Endodermal cell (in vitro differentiated cells): Measurements from ENCODE around the gene MFN1. TPM values are rescaled to one million over a fixed set of nuclear protein-coding genes. Genes with fewer than 3 reads are reported as not detected.

ENCODE experiments used
- DNase-seq: peaks from one replicate; pipeline ENCODE4 v3.0.0-alpha.2; 2017
- H3K27ac ChIP-seq: 2 replicates; pipeline ENCODE4 v1.5.1; 2013; ENCODE audit warnings: mild to moderate bottlenecking, low read depth, low read length, moderate library complexity
- H3K27me3 ChIP-seq: 2 replicates; pipeline ENCODE4 v1.6.1; 2013; ENCODE audit warnings: mild to moderate bottlenecking, low read length, moderate library complexity; ENCODE audit not compliant: insufficient read depth, control insufficient read depth, poor library complexity, severe bottlenecking
- H3K36me3 ChIP-seq: 2 replicates; pipeline ENCODE4 v1.7.0; 2013; ENCODE audit warnings: mild to moderate bottlenecking, low read length, moderate library complexity; ENCODE audit not compliant: control insufficient read depth, insufficient read depth
- H3K4me1 ChIP-seq: one replicate; pipeline ENCODE4 v1.7.0; 2013; ENCODE audit warnings: low read length; ENCODE audit not compliant: control insufficient read depth, insufficient read depth
- H3K4me3 ChIP-seq: 2 replicates; pipeline ENCODE4 v1.5.1; 2013; ENCODE audit warnings: mild to moderate bottlenecking, low read length, moderate library complexity
- H3K9ac ChIP-seq: 2 replicates; pipeline ENCODE4 v1.6.1; 2013; ENCODE audit warnings: mild to moderate bottlenecking, low read length, moderate library complexity; ENCODE audit not compliant: poor library complexity, severe bottlenecking; ENCODE audit errors: extremely low read depth
- H3K9me3 ChIP-seq: 2 replicates; pipeline ENCODE4 v1.6.1; 2013; ENCODE audit warnings: mild to moderate bottlenecking, low read length, moderate library complexity; ENCODE audit not compliant: control insufficient read depth
- H3K27ac Mint-ChIP-seq: 2 replicates; pipeline ENCODE4 v1.8.0; 2020; ENCODE audit warnings: mixed read lengths
- H3K27me3 Mint-ChIP-seq: 2 replicates; pipeline ENCODE4 v1.8.0; 2021; ENCODE audit warnings: mild to moderate bottlenecking, mixed read lengths; ENCODE audit not compliant: insufficient read depth
- H3K36me3 Mint-ChIP-seq: 2 replicates; pipeline ENCODE4 v1.8.0; 2020; ENCODE audit warnings: low read depth, mixed read lengths
- H3K4me1 Mint-ChIP-seq: 2 replicates; pipeline ENCODE4 v1.8.0; 2020; ENCODE audit warnings: mixed read lengths
- H3K4me3 Mint-ChIP-seq: 2 replicates; pipeline ENCODE4 v1.8.0; 2020; ENCODE audit warnings: mild to moderate bottlenecking, moderate library complexity, mixed read lengths
- H3K9me3 Mint-ChIP-seq: 2 replicates; pipeline ENCODE4 v1.8.0; 2020; ENCODE audit warnings: mild to moderate bottlenecking, mixed read lengths
- CTCF ChIP-seq: fragments of 200-600 bp; sonication (generic); conservative IDR thresholded peaks from 2 replicates; pipeline ENCODE4 v1.5.0; 2021; ENCODE audit warnings: antibody characterized with exemption, mild to moderate bottlenecking
- WGBS, 2 experiments: methylation state at CpG; one replicate each; pipeline versions ENCODE4 v1.1.5 to v1.1.7; 2013; ENCODE audit warnings: missing lambda C conversion rate in 2 of 2, mixed read lengths in 1 of 2; ENCODE audit not compliant: insufficient coverage in 1 of 2, insufficient read length in 1 of 2; 5-methylcytosine and 5-hydroxymethylcytosine counted together
- long read RNA-seq, 4 experiments: library from polyadenylated mRNA in 2 of 4; library from RNA in 1 of 4; library from capped mRNA in 1 of 4; stranded (forward) in 3 of 4; unstranded in 1 of 4; transcript quantifications; one replicate each; pipeline ENCODE4 v2.0.0, GENCODE V29; 2020 to 2021; ENCODE audit warnings: inconsistent platforms in 1 of 4
- polyA plus RNA-seq, 2 experiments: library from polyadenylated mRNA; stranded (reverse); fragments of 50-300 nt; gene quantifications; one replicate each; pipeline ENCODE4 v1.2.3, GENCODE V29; 2013
- total RNA-seq, 2 donors: library from RNA; stranded (reverse); fragmentation: NEBNext Ultra II Directional in 1 of 2; extraction: Animal tissue kit (Norgen Biotek cat#: 25700) in 1 of 2; gene quantifications; 2 replicates in 1 of 2; 3 replicates in 1 of 2; pipeline ENCODE4 v1.2.1, GENCODE V29; 2021

Gene MFN1
- 10 to 100 TPM; 42.9 to 45.1 TPM for total RNA-seq
- polyA plus RNA-seq (2013, experiment 1 of 2) = 40.9 TPM
- polyA plus RNA-seq (2013, experiment 2 of 2) = 38.0 TPM
- long read RNA-seq, experiment 1, full-length matches to known transcripts = 3 of 14 reads
- long read RNA-seq, experiment 1, partial matches to known transcripts = 7 of 14 reads
- long read RNA-seq, experiment 1, other reads (novel, unspliced or antisense) = 4 of 14 reads
- long read RNA-seq, experiment 2, full-length matches to known transcripts = 17 of 22 reads
- long read RNA-seq, experiment 2, partial matches to known transcripts = 5 of 22 reads
- long read RNA-seq, experiment 2, other reads (novel, unspliced or antisense) = 0 of 22 reads
- long read RNA-seq, experiment 3, full-length matches to known transcripts = 51 of 83 reads
- long read RNA-seq, experiment 3, partial matches to known transcripts = 13 of 83 reads
- long read RNA-seq, experiment 3, other reads (novel, unspliced or antisense) = 19 of 83 reads
- long read RNA-seq, experiment 4, full-length matches to known transcripts = 9 of 20 reads
- long read RNA-seq, experiment 4, partial matches to known transcripts = 9 of 20 reads
- long read RNA-seq, experiment 4, other reads (novel, unspliced or antisense) = 2 of 20 reads

GRCh38 chr3:179347345-179348194 lies at the start of gene MFN1:
TSS of gene MFN1 (plus strand) at chr3:179347709. CDS start at chr3:179348852, 1,143 bp downstream.
- Histone ChIP-seq H3K36me3 (peaks cover 15% of the 10 kb centered on the region), H3K9ac (peak within 1 kb of the TSS; percentile 64), H3K27me3 (no peaks in the 10 kb centered on the region), H3K9me3 (no peaks in the 10 kb centered on the region), H3K27ac (peak within 1 kb of the TSS; percentile 69), H3K4me1 (no peaks in the 10 kb centered on the region), H3K4me3 (peak within 1 kb of the TSS; percentile 97)
- H3K4me3 Mint-ChIP-seq = peak within 1 kb of the TSS; percentile 96
- peaks cover 18% of the 10 kb centered on the region for H3K36me3 Mint-ChIP-seq
- DNase-seq = peak; percentile 97
- TF ChIP-seq CTCF = no peak
- no peaks in the 10 kb centered on the region for H3K27me3 Mint-ChIP-seq
- 0 to 1% methylated on average over 21 to 60 of the region's 63 CpGs for WGBS, 2 experiments
- peaks cover 9% of the 10 kb centered on the region for H3K4me1 Mint-ChIP-seq
- H3K9me3 Mint-ChIP-seq = no peaks in the 10 kb centered on the region
- H3K27ac Mint-ChIP-seq = peak within 1 kb of the TSS; percentile 98

- Mint-ChIP-seq H3K9me3 (peaks cover 10% of the 10 kb centered on the region), H3K27ac (no peak overlapping the region), H3K4me1 (peaks cover 3% of the 10 kb centered on the region), H3K27me3 (no peaks in the 10 kb centered on the region), H3K4me3 (no peak overlapping the region), H3K36me3 (no peaks in the 10 kb centered on the region)
- no peaks in the 10 kb centered on the region for H3K27me3 ChIP-seq
- H3K27ac ChIP-seq = peak overlapping the region; percentile 3
- no peak overlapping the region for H3K4me3 ChIP-seq
- TF ChIP-seq CTCF = no peak
- WGBS, 2 experiments = 86 to 93% methylated on average over 3 to 5 of the region's 5 CpGs
- H3K36me3 ChIP-seq = no peaks in the 10 kb centered on the region
- peaks cover 12% of the 10 kb centered on the region for H3K9me3 ChIP-seq
- DNase-seq = no peak
- no peaks in the 10 kb centered on the region for H3K4me1 ChIP-seq
- H3K9ac ChIP-seq = no peak overlapping the region
These were observed 49.4 kb upstream of the MFN1 start for GRCh38 chr3:179297971-179298725.

GRCh38 chr3:179299316-179299715 lies 48.2 kb upstream of the MFN1 start:
- peaks cover 11% of the 10 kb centered on the region for H3K9me3 Mint-ChIP-seq
- no peaks in the 10 kb centered on the region for H3K27me3 Mint-ChIP-seq

More at GRCh38 chr3:179299316-179299715, 48.2 kb upstream of the MFN1 start:
- Mint-ChIP-seq H3K4me1 (peaks cover 7% of the 10 kb centered on the region), H3K27ac (no peak overlapping the region), H3K4me3 (no peak overlapping the region), H3K36me3 (no peaks in the 10 kb centered on the region)
- no peak overlapping the region for H3K27ac ChIP-seq
- no peaks in the 10 kb centered on the region for H3K36me3 ChIP-seq
- no peaks in the 10 kb centered on the region for H3K27me3 ChIP-seq
- peaks cover 12% of the 10 kb centered on the region for H3K9me3 ChIP-seq
- DNase-seq = no peak
- no peak overlapping the region for H3K4me3 ChIP-seq
- H3K4me1 ChIP-seq = no peaks in the 10 kb centered on the region
- H3K9ac ChIP-seq = no peak overlapping the region
- WGBS, 2 experiments = 86% methylated on average over 1 of the region's 2 CpGs; no CpG with 5 or more reads in 1 of the 2 experiments
- TF ChIP-seq CTCF = no peak
